ENCODE data around the gene SPRY1.
A peak's percentile ranks its signal among the peaks of the same experiment; 100 is the strongest.

SPRY1 gene

GRCh38 chr4:123435246-123436113 is 38.9 kb downstream of the SPRY1 start:
- no peak for TF ChIP-seq CTCF (IDR thresholded peaks at IDR 0.05; ENCODE audit: insufficient read depth, low read depth, low read length, missing control alignments)
- no peak overlapping the region for H3K4me3 ChIP-seq (ENCODE audit: low read length)
- no peak for DNase-seq (ENCODE audit: low read depth)

- no peak for TF ChIP-seq CTCF (IDR thresholded peaks at IDR 0.05; ENCODE audit: insufficient read depth, low read depth, low read length, missing control alignments)
- DNase-seq (ENCODE audit: low read depth) = peak; percentile 14
- no peak overlapping the region for H3K4me3 ChIP-seq (ENCODE audit: low read length)
Measured at GRCh38 chr4:123438031-123438430, 41.4 kb downstream of the SPRY1 start.

- no peak for DNase-seq (ENCODE audit: low read depth)
- TF ChIP-seq CTCF (IDR thresholded peaks at IDR 0.05; ENCODE audit: insufficient read depth, low read depth, low read length, missing control alignments) = no peak
- H3K4me3 ChIP-seq (ENCODE audit: low read length) = no peak overlapping the region
Measured at GRCh38 chr4:123443401-123444289, 47.0 kb downstream of the SPRY1 start.

- DNase-seq (ENCODE audit: low read depth) = no peak
- TF ChIP-seq CTCF (IDR thresholded peaks at IDR 0.05; ENCODE audit: insufficient read depth, low read depth, low read length, missing control alignments) = no peak
- no peak overlapping the region for H3K4me3 ChIP-seq (ENCODE audit: low read length)
Measured at GRCh38 chr4:123444290-123444731, 47.7 kb downstream of the SPRY1 start.

GRCh38 chr4:123446865-123447474 is 50.4 kb downstream of the SPRY1 start:
- no peak for TF ChIP-seq CTCF (IDR thresholded peaks at IDR 0.05; ENCODE audit: insufficient read depth, low read depth, low read length, missing control alignments)
- H3K4me3 ChIP-seq (ENCODE audit: low read length) = no peak overlapping the region
- DNase-seq (ENCODE audit: low read depth) = no peak

- no peak for TF ChIP-seq CTCF (IDR thresholded peaks at IDR 0.05; ENCODE audit: insufficient read depth, low read depth, low read length, missing control alignments)
- H3K4me3 ChIP-seq (ENCODE audit: low read length) = no peak overlapping the region
- no peak for DNase-seq (ENCODE audit: low read depth)
Measured at GRCh38 chr4:123449362-123449761, 52.8 kb downstream of the SPRY1 start.

Data from epithelial cell of esophagus (primary cell).